EH (cell line): Measurements from ENCODE around the gene CAND2.
"Not testable (repeated sequence)": the region's sequence is repeated elsewhere in the genome, so short reads cannot be mapped to it uniquely, and the experiment has no call there.

ENCODE experiments used
- DNase-seq: peaks from one replicate; pipeline ENCODE4 v3.0.0-alpha.2; 2015; ENCODE audit warnings: low read depth

The CAND2 gene

GRCh38 chr3:12861611-12862010 lies 65.1 kb downstream of the CAND2 start:
- no peak for DNase-seq

GRCh38 chr3:12862387-12862786 lies 65.9 kb downstream of the CAND2 start:
- no peak for DNase-seq

GRCh38 chr3:12865271-12865670 lies 68.8 kb downstream of the CAND2 start:
- DNase-seq: no peak

GRCh38 chr3:12866836-12867235 lies 70.4 kb downstream of the CAND2 start:
- DNase-seq: no peak

- DNase-seq: peak; percentile 87
Observed at GRCh38 chr3:12868039-12869034, 71.9 kb downstream of the CAND2 start.

GRCh38 chr3:12869035-12869621 lies 72.6 kb downstream of the CAND2 start:
- DNase-seq: peak; percentile 11

GRCh38 chr3:12870942-12871341 lies 74.5 kb downstream of the CAND2 start:
- peak; percentile 55 for DNase-seq

GRCh38 chr3:12871404-12871983 lies 75.0 kb downstream of the CAND2 start:
- no peak for DNase-seq

- peak; percentile 65 for DNase-seq
Observed at GRCh38 chr3:12875857-12876836, 79.7 kb downstream of the CAND2 start.

- no peak for DNase-seq
Observed at GRCh38 chr3:12877040-12877439, 80.6 kb downstream of the CAND2 start.

GRCh38 chr3:12878141-12878574 lies 81.7 kb downstream of the CAND2 start:
- no peak for DNase-seq

GRCh38 chr3:12878758-12879157 lies 82.3 kb downstream of the CAND2 start:
- not testable (repeated sequence) for DNase-seq

GRCh38 chr3:12879191-12879815 lies 82.8 kb downstream of the CAND2 start:
- DNase-seq: no peak

- DNase-seq: not testable (repeated sequence)
Observed at GRCh38 chr3:12881858-12882257, 85.4 kb downstream of the CAND2 start.

- DNase-seq: no peak
Observed at GRCh38 chr3:12882336-12883310, 86.1 kb downstream of the CAND2 start.

- DNase-seq: peak; percentile 55
Observed at GRCh38 chr3:12884186-12884680, 87.8 kb downstream of the CAND2 start.
